Measurements from ENCODE around the gene PODXL. TPM values are rescaled to one million over a fixed set of nuclear protein-coding genes. Genes with fewer than 3 reads are reported as not detected.

The PODXL gene
- total RNA-seq, 1 experiment from 2014 or later: 1.6 TPM

DNA sequence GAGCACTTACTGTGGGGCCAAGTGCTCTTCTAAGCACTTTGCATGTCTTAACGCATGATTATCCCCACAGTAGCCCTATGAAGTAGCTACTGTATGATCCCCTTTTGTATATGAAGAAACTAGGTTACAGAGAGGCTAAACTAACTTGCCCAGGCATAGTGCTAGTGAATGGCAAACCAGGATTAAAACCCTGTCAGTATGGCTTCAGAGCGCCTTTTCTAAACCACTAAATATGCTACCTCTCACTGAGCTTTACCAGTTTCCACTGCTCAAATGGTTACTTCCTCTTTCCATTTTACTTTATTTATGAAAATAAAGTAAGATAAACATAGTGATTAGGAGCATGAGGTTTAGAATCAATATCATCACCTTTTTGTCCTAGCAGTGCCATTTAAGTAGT is 73.6 kb downstream of the PODXL start:
- BruUV-seq (replicated peaks): no TSS peak
- ChIA-PET POLR2A (no interaction called here), CTCF (interaction anchor here (0.8 kb wide), 1 partner anchor 31 kb away, joined by 3 read pairs; no protein-coding TSS in a partner anchor)
- Mint-ChIP-seq H3K4me1 (ENCODE audit: insufficient read depth, unreplicated experiment) (no peaks in the 10 kb centered on the region), H3K27ac (ENCODE audit: low read depth, unreplicated experiment) (no peak overlapping the region), H3K36me3 (ENCODE audit: insufficient read depth, unreplicated experiment) (peaks cover 17% of the 10 kb centered on the region), H3K27me3 (ENCODE audit: insufficient read depth, unreplicated experiment) (no peaks in the 10 kb centered on the region), H3K4me3 (ENCODE audit: unreplicated experiment) (no peak overlapping the region), H3K9me3 (ENCODE audit: unreplicated experiment) (no peaks in the 10 kb centered on the region)
- no peak for DNase-seq (ENCODE audit: unreplicated experiment)
- intact Hi-C loops (cut with micrococcal nuclease): no loop called here
- TF ChIP-seq, protein P1, sequence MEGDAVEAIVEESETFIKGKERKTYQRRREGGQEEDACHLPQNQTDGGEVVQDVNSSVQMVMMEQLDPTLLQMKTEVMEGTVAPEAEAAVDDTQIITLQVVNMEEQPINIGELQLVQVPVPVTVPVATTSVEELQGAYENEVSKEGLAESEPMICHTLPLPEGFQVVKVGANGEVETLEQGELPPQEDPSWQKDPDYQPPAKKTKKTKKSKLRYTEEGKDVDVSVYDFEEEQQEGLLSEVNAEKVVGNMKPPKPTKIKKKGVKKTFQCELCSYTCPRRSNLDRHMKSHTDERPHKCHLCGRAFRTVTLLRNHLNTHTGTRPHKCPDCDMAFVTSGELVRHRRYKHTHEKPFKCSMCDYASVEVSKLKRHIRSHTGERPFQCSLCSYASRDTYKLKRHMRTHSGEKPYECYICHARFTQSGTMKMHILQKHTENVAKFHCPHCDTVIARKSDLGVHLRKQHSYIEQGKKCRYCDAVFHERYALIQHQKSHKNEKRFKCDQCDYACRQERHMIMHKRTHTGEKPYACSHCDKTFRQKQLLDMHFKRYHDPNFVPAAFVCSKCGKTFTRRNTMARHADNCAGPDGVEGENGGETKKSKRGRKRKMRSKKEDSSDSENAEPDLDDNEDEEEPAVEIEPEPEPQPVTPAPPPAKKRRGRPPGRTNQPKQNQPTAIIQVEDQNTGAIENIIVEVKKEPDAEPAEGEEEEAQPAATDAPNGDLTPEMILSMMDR (IDR thresholded peaks at IDR 0.05; ENCODE audit: unreplicated experiment): no peak

DNA sequence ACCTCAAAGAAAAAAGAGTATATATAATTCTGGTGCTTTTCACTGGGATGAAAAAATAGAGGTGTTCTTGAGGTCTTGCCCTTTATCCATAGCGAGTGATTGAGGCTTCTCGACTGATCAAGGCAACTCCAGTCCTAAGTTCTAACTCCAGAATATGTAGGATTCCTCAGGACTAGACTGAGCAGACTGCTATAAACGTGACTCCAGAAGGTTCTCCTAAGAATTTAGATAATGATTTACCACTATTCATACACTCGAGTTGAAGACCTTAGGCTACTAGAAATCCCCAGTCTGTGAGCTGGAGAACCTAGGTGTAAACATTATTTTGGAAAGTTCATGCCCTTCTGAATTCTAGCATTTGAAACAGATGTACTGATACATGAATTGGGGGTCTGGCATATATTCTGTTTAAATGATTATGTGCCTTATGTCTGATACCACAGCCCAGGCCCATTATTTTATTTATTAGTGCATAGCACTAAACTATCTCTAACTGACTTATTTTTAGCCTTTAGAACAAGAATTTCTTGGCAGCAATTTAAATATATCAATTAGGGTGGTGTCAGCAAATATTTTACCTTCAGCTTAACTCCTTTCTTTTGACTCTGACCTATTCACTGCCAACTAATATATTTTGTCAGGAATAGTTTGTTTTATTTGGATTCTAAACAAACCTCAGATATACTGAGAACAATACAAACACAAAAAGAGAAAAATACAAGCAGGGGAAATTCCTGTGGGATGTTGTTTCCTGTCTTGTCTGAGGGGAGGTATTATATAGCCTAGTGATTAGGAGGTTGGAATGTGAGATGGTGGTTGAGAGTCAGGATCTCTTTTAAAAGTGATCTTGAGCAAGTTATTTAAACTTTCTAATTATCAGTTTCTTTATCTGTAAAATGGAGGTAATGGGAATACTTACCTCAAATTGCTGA is 75.8 kb downstream of the PODXL start:
- no peaks in the 10 kb centered on the region for H3K9me3 Mint-ChIP-seq (ENCODE audit: unreplicated experiment)
- H3K27ac Mint-ChIP-seq (ENCODE audit: low read depth, unreplicated experiment): no peak overlapping the region
- H3K36me3 Mint-ChIP-seq (ENCODE audit: insufficient read depth, unreplicated experiment): peaks cover 19% of the 10 kb centered on the region
- H3K4me1 Mint-ChIP-seq (ENCODE audit: insufficient read depth, unreplicated experiment): no peaks in the 10 kb centered on the region
- DNase-seq (ENCODE audit: unreplicated experiment): no peak
- TF ChIP-seq, protein P1 (IDR thresholded peaks at IDR 0.05; ENCODE audit: unreplicated experiment): no peak
- H3K4me3 Mint-ChIP-seq (ENCODE audit: unreplicated experiment): no peak overlapping the region
- no TSS peak for BruUV-seq (replicated peaks)
- no peaks in the 10 kb centered on the region for H3K27me3 Mint-ChIP-seq (ENCODE audit: insufficient read depth, unreplicated experiment)
- intact Hi-C loops (cut with micrococcal nuclease): no loop called here
- ChIA-PET POLR2A (interaction anchor here (1.2 kb wide), 1 partner anchor 19 kb away, joined by 5 read pairs; no protein-coding TSS in a partner anchor), CTCF (no interaction called here)

DNA sequence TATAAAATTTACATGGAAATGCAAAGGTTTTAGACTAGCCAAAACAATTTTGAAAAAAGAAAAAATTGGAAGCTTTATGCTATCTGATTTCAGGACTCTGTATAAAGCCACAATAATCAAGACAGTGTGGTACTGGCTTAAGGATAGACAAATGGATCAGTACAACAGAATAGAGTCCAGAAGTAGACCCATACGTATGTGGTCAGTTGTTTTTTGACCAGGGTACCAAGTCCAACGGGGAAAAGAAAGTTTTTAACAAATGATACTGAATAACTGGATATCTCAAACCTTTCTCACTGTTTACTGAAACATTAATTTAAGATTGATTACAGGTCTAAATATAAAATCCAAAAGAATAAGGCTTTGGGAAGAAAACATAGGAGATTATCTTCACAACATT is 79.7 kb downstream of the PODXL start:
- Mint-ChIP-seq H3K4me3 (ENCODE audit: unreplicated experiment) (no peak overlapping the region), H3K9me3 (ENCODE audit: unreplicated experiment) (no peaks in the 10 kb centered on the region), H3K27ac (ENCODE audit: low read depth, unreplicated experiment) (no peak overlapping the region), H3K36me3 (ENCODE audit: insufficient read depth, unreplicated experiment) (peaks cover 39% of the 10 kb centered on the region), H3K27me3 (ENCODE audit: insufficient read depth, unreplicated experiment) (no peaks in the 10 kb centered on the region), H3K4me1 (ENCODE audit: insufficient read depth, unreplicated experiment) (no peaks in the 10 kb centered on the region)
- no peak for DNase-seq (ENCODE audit: unreplicated experiment)
- no TSS peak for BruUV-seq (replicated peaks)
- CTCF ChIA-PET: no interaction called here
- TF ChIP-seq, protein P1 (IDR thresholded peaks at IDR 0.05; ENCODE audit: unreplicated experiment): no peak
- intact Hi-C loops (cut with micrococcal nuclease): no loop called here
- POLR2A ChIA-PET: interaction anchor here (0.6 to 1.0 kb wide), 2 partner anchors 9 to 191 kb away, joined by 3 to 5 read pairs; no protein-coding TSS in a partner anchor

DNA sequence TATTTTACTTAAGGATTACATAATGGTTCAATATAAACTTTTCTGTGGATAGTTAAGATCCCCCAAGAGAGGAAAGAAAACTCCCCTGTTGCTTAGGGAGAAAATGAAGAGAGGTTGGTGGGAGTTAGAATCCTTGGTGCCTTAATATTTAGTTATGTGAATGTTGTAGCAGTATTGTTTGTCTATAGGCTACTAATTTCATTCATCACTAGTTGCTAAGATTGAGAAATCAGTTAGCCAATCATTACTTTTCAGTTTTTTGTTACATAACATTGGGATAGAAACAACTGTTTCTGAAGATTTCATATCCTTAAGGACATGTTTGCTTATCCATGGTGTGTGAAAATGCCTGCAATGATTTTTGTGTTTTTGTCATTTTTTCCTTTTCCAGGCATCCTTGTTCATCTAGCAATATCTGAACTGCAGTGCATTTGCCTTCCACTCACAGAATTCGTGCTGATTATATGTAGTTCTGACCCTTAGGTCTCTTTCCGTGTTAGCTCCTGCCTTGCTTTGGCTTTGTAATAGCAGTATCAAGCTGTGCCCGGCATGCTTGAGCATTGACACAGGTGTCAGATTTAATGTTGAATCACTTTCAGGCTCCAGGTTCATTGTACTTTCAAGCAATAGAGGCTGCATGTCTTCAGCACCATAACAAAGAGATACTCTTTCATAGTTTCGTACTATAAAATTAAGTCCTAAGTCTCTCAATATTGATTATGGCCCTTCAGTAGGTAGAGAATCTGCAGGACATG is 85.0 kb downstream of the PODXL start:
- ChIA-PET POLR2A (interaction anchor here (0.7 kb wide), 1 partner anchor 362 kb away, joined by 3 read pairs; no protein-coding TSS in a partner anchor), CTCF (no interaction called here)
- BruUV-seq (replicated peaks): no TSS peak
- no peaks in the 10 kb centered on the region for H3K4me1 Mint-ChIP-seq (ENCODE audit: insufficient read depth, unreplicated experiment)
- no peaks in the 10 kb centered on the region for H3K27me3 Mint-ChIP-seq (ENCODE audit: insufficient read depth, unreplicated experiment)
- H3K4me3 Mint-ChIP-seq (ENCODE audit: unreplicated experiment): no peak overlapping the region
- H3K27ac Mint-ChIP-seq (ENCODE audit: low read depth, unreplicated experiment): no peak overlapping the region
- H3K36me3 Mint-ChIP-seq (ENCODE audit: insufficient read depth, unreplicated experiment): peaks cover 59% of the 10 kb centered on the region
- H3K9me3 Mint-ChIP-seq (ENCODE audit: unreplicated experiment): no peaks in the 10 kb centered on the region
- TF ChIP-seq, protein P1 (IDR thresholded peaks at IDR 0.05; ENCODE audit: unreplicated experiment): no peak
- DNase-seq (ENCODE audit: unreplicated experiment): no peak
- intact Hi-C loops (cut with micrococcal nuclease): no loop called here

Measured in MCF 10A (cell line).